Measurements from ENCODE around the gene SH2D3A.

DNA sequence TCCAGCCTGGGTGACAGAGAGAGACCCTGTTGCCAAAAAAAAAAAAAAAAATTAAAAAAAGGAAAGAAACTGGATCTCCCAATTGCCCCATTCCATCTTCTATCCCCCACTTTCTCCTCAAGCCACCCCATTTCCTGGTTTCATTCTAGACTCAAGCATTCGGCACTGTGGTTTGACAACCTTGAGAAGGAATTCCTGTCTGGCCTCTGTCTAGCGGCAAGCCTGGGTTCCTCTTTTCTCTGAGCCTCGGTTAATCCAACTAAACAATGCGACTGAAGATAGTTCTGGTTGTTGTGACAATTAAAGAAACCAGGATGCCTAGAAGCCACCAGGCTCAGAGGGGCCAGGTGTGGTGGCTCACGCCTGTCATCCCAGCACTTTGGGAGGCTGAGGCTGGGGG lies 43.5 kb downstream of the SH2D3A start:
- TF ChIP-seq EZH2 (optimal IDR thresholded peaks at IDR 0.05; ENCODE audit: low read depth, low read length), result no peak
- TF ChIP-seq, protein P1, sequence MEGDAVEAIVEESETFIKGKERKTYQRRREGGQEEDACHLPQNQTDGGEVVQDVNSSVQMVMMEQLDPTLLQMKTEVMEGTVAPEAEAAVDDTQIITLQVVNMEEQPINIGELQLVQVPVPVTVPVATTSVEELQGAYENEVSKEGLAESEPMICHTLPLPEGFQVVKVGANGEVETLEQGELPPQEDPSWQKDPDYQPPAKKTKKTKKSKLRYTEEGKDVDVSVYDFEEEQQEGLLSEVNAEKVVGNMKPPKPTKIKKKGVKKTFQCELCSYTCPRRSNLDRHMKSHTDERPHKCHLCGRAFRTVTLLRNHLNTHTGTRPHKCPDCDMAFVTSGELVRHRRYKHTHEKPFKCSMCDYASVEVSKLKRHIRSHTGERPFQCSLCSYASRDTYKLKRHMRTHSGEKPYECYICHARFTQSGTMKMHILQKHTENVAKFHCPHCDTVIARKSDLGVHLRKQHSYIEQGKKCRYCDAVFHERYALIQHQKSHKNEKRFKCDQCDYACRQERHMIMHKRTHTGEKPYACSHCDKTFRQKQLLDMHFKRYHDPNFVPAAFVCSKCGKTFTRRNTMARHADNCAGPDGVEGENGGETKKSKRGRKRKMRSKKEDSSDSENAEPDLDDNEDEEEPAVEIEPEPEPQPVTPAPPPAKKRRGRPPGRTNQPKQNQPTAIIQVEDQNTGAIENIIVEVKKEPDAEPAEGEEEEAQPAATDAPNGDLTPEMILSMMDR (IDR thresholded peaks at IDR 0.05; ENCODE audit: low read length), result no peak
